Nephron (organoid): ENCODE results near the gene MARCOL.

Experiments used
- H3K27ac Mint-ChIP-seq, 3 experiments: 2 replicates each; pipeline ENCODE4 v1.8.0; 2020; ENCODE audit warnings: mixed read lengths in 3 of 3, mild to moderate bottlenecking in 2 of 3, moderate library complexity in 1 of 3
- H3K27me3 Mint-ChIP-seq: 2 replicates; pipeline ENCODE4 v1.8.0; 2021; ENCODE audit warnings: low read depth, mild to moderate bottlenecking, moderate library complexity, mixed read lengths
- H3K36me3 Mint-ChIP-seq: 2 replicates; pipeline ENCODE4 v1.8.0; 2020; ENCODE audit warnings: low read depth, mixed read lengths
- H3K4me1 Mint-ChIP-seq: 2 replicates; pipeline ENCODE4 v1.8.0; 2020; ENCODE audit warnings: mixed read lengths
- H3K4me3 Mint-ChIP-seq, 3 experiments: 2 replicates each; pipeline ENCODE4 v1.8.0; 2020; ENCODE audit warnings: mild to moderate bottlenecking in 3 of 3, mixed read lengths in 3 of 3, moderate library complexity in 2 of 3
- H3K9me3 Mint-ChIP-seq: 2 replicates; pipeline ENCODE4 v1.8.0; 2020; ENCODE audit warnings: mixed read lengths
- CTCF ChIP-seq, 3 experiments: fragments of 200-600 bp; sonication (generic); IDR thresholded peaks; one replicate each; pipeline ENCODE4 v1.5.0; 2021; ENCODE audit warnings: antibody characterized with exemption in 3 of 3; ENCODE audit not compliant: unreplicated experiment in 3 of 3

MARCOL gene

GRCh38 chr5:148205044-148205806 lies 33.1 kb upstream of the MARCOL start:
- Mint-ChIP-seq H3K27ac (no peak overlapping the region), H3K4me1 (no peaks in the 10 kb centered on the region), H3K36me3 (no peaks in the 10 kb centered on the region), H3K9me3 (no peaks in the 10 kb centered on the region), H3K27me3 (peaks cover 3% of the 10 kb centered on the region), H3K4me3 (no peak overlapping the region)
- TF ChIP-seq CTCF (IDR thresholded peaks at IDR 0.05; ENCODE audit: unreplicated experiment in 3 of 3): no peak

- H3K36me3 Mint-ChIP-seq: no peaks in the 10 kb centered on the region
- H3K27ac Mint-ChIP-seq: no peak overlapping the region
- H3K27me3 Mint-ChIP-seq: peaks cover 3% of the 10 kb centered on the region
- no peaks in the 10 kb centered on the region for H3K4me1 Mint-ChIP-seq
- no peak overlapping the region for H3K4me3 Mint-ChIP-seq
- H3K9me3 Mint-ChIP-seq: no peaks in the 10 kb centered on the region
- TF ChIP-seq CTCF (IDR thresholded peaks at IDR 0.05; ENCODE audit: unreplicated experiment in 3 of 3): no peak
These were observed 32.5 kb upstream of the MARCOL start for GRCh38 chr5:148205865-148206264.

- Mint-ChIP-seq H3K9me3 (no peaks in the 10 kb centered on the region), H3K27ac (no peak overlapping the region), H3K4me1 (no peaks in the 10 kb centered on the region), H3K4me3 (no peak overlapping the region), H3K36me3 (no peaks in the 10 kb centered on the region), H3K27me3 (peaks cover 3% of the 10 kb centered on the region)
- TF ChIP-seq CTCF (IDR thresholded peaks at IDR 0.05; ENCODE audit: unreplicated experiment in 3 of 3): no peak
These were observed 31.7 kb upstream of the MARCOL start for GRCh38 chr5:148206620-148207019.

- Mint-ChIP-seq H3K9me3 (no peaks in the 10 kb centered on the region), H3K36me3 (no peaks in the 10 kb centered on the region), H3K27ac (no peak overlapping the region), H3K4me3 (no peak overlapping the region), H3K4me1 (no peaks in the 10 kb centered on the region), H3K27me3 (peaks cover 3% of the 10 kb centered on the region)
- TF ChIP-seq CTCF (IDR thresholded peaks at IDR 0.05; ENCODE audit: unreplicated experiment in 3 of 3): no peak
These were observed 30.1 kb upstream of the MARCOL start for GRCh38 chr5:148208226-148208625.

GRCh38 chr5:148209151-148209770 lies 29.1 kb upstream of the MARCOL start:
- no peaks in the 10 kb centered on the region for H3K36me3 Mint-ChIP-seq
- H3K9me3 Mint-ChIP-seq: no peaks in the 10 kb centered on the region
- TF ChIP-seq CTCF (IDR thresholded peaks at IDR 0.05; ENCODE audit: unreplicated experiment in 3 of 3): no peak
- H3K4me3 Mint-ChIP-seq: no peak overlapping the region
- H3K27me3 Mint-ChIP-seq: peaks cover 3% of the 10 kb centered on the region
- H3K27ac Mint-ChIP-seq: no peak overlapping the region
- H3K4me1 Mint-ChIP-seq: no peaks in the 10 kb centered on the region
